SH-SY5Y (cell line): ENCODE results near the gene CRCP.

Source experiments
- GATA2 ChIP-seq: IDR thresholded peaks from 2 replicates; pipeline ENCODE4 v1.6.1; 2011; ENCODE audit warnings: mild to moderate bottlenecking, low read depth, low read length
- GATA3 ChIP-seq: IDR thresholded peaks from 2 replicates; pipeline ENCODE4 v1.6.1; 2011; ENCODE audit warnings: low read depth, mild to moderate bottlenecking, low read length, moderate library complexity

- TF ChIP-seq GATA2 (no peak), GATA3 (no peak)
These were observed 55.9 kb downstream of the CRCP start for GRCh38 chr7:66170309-66171231.
